GM12892 (cell line): ENCODE results near the gene SDCCAG8.

Experiments used
- POLR2A ChIP-seq: IDR thresholded peaks from 2 replicates; pipeline ENCODE4 v1.6.1; 2011; ENCODE audit warnings: low read depth, low read length, control low read depth
- TAF1 ChIP-seq: IDR thresholded peaks from 2 replicates; pipeline ENCODE4 v1.6.1; 2011; ENCODE audit warnings: low read depth, mild to moderate bottlenecking, control low read depth, low read length, borderline replicate concordance

DNA sequence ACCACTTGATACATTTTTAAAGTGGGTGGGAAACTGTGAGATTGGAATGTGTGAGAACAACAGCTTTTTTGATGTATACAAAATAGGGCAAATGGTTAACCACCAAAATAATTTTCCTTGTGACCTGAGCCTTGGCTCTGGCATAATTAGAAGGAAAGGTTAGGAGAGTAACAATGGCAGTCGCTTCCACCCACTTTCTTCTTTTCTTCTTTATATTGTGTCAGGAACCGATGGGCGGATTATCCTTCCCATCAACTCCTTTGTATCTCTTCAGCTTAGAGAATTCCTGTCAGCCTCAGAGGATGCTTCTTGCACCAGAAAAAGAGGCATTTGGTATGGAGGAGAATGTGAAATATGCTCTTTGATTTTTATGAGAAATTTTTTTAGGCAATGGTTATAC lies 90.6 kb downstream of the SDCCAG8 start:
- TF ChIP-seq POLR2A (no peak), TAF1 (no peak)
